Effector CD8-positive, alpha-beta T cell (primary cell): ENCODE data around the gene CSF2RB.
A peak's percentile ranks its signal among the peaks of the same experiment; 100 is the strongest.
"Not testable (repeated sequence)": the region's sequence is repeated elsewhere in the genome, so short reads cannot be mapped to it uniquely, and the experiment has no call there.

Source experiments
- DNase-seq: peaks from one replicate; lab custom pipeline; 2025; lab: John Stamatoyannopoulos, UW

The CSF2RB gene

GRCh38 chr22:36966851-36967540 is 53.6 kb downstream of the CSF2RB start:
- no peak for DNase-seq

- no peak for DNase-seq
Measured at GRCh38 chr22:36968249-36968964, 55.0 kb downstream of the CSF2RB start.

DNA sequence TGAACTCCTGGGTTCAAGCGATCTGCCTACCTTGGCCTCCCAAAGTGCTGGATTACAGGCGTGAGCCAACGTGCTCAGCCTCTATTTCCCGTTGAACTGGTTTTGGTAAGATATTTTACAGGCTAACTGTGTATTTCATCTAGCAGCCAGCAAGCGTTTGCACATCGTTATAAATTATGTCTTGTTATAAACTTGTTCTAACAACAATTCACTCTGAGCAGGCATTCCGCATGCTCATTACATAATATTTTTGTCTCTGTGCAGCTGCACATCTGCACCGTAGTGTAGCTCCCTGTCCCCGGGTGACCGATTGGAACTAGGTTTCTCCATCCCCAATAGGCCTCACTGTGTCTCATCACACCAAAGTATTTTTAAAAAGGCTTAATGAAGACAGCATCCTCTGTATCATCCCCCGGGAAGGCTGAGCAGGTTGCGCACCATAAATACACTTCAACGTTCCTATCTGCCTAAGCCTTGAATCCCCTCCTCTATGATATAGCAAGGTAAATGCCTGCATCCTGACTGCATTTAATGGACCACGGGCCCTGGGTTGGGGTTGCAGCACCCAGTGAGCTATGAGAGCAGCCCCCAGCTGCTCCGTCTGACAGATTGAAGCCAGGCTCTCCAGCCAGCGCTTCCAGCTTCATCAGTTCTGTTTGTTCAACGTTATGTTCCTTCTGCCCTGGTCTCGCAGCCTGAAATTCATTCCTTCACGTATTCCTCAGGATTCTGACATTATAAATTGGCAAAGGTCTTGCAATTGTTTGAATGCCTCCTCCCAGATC is 58.1 kb downstream of the CSF2RB start:
- no peak for DNase-seq

GRCh38 chr22:36976606-36977005 is 63.2 kb downstream of the CSF2RB start:
- DNase-seq: no peak

- DNase-seq: peak; percentile 74
Measured at GRCh38 chr22:36977401-36977861, 64.0 kb downstream of the CSF2RB start.

- DNase-seq: peak; percentile 85
Measured at GRCh38 chr22:36977947-36978660, 64.7 kb downstream of the CSF2RB start.

GRCh38 chr22:36979016-36979910 is 65.8 kb downstream of the CSF2RB start:
- DNase-seq: no peak

DNA sequence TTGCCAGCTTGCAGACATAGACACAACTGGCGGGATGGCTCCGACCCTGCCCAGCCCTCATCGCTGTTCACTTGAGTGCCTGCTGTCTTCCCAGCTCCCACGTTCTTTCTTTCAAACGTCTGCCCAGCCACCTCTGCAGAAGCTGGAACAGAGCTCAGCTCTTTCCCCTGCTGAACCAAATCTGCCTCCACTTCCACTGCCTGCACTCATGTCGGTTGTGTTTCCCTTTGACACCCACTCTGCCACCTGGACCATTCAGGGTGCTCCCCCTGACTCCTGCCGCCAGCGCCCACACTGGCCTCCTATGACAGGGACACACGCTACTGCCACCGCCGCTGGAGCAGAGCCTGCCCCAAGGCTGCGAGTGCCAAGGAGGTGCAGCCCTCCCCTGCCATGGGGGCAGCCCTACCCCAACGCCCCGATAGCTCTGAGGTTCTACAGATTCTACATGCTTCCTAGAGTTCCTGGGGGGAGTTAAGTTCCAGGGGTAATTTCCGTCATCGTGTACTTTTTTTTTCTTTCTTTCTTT is 67.9 kb downstream of the CSF2RB start:
- DNase-seq: no peak

DNA sequence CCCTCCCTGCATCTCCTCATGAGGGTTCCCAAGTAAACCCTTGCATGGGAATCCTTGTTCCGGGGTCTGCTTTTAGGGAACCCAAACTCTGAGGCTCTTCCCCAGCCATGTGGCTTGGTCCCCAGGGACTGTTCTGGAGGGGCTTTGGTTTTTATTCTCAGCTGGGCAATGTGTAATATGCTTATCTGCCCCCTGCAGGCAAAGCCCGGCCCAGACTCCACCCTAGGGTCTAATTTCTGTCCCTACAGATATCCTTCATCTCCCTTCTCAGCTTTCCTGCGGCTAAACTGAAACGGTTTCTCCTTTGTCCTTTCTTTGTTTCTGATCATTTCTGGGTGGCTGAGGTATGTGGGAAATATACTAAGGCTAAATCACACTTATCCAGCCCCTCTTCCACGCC is 68.7 kb downstream of the CSF2RB start:
- no peak for DNase-seq

DNA sequence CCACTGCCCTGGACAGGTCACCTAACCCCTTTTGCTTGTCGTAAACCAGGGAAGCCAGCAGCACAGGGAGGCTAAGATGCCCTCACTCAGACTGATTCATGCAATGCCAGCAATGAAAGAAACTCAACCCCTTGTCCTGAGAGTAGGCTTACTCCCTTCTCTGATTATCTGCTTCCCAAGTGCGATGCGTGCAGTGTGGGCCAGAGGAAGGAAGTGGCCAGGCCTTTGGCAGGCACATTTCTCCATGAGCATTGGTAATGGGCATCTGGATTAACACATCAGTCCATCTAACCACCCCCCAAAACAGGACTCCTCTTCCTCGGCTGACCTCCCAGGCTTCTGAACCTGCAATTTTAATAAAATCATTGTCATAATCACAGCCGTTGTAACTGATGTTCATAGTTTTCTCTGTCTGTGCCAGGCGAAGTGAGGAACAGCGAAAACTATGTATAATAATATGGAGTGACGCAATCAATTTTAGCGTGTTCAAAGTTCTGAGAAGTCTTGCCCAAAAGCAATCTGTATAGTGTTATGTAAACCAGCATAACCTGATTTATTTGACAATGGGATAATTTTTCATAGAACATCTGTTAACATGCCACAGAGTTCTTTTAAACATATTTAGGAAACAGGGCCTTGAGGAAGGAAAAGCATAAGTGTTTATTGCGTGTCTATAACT is 71.9 kb downstream of the CSF2RB start:
- no peak for DNase-seq

GRCh38 chr22:36986242-36986821 is 72.9 kb downstream of the CSF2RB start:
- peak; percentile 4 for DNase-seq

- DNase-seq: no peak
Measured at GRCh38 chr22:36988075-36988832, 74.8 kb downstream of the CSF2RB start.

GRCh38 chr22:36989012-36989411 is 75.6 kb downstream of the CSF2RB start:
- DNase-seq: not testable (repeated sequence)
